GM18508 (cell line): Measurements from ENCODE around the gene HAO2.
"Not testable (repeated sequence)": the region's sequence is repeated elsewhere in the genome, so short reads cannot be mapped to it uniquely, and the experiment has no call there.

Source experiments
- ATAC-seq: cut with Tn5 transposase; IDR thresholded peaks from one replicate; pipeline ENCODE4 v1.9.1; 2021; ENCODE audit warnings: moderate number of reproducible peaks; ENCODE audit not compliant: insufficient read depth, unreplicated experiment

Gene HAO2

DNA sequence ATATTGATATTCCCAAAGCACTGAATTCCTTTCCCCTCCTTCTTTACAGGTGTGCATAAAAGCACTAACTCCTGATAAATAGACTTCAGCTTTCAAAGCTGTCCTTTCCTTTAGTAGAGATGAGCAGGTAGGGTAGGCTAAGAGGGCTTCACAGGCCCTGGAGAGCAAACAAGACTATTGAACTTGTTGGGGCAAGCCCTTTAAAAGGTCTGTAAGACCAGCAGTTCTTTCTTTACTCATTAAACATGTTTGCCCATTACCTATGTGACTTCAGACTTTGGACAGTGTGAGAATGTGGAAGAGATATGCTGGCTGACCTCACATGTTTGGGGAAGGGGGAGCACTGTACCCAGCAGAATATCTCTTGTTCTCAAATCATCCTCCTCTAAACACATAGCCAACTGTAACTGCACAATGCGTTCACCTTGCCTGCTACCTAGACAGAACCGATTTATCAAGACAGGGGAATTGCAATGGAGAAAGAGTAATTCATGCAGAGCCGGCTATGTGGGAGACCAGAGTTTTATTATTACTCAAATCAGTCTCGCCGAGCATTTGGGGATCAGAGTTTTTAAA, 27.1 kb upstream of the HAO2 start:
- no peak for ATAC-seq

- no peak for ATAC-seq
Measured at GRCh38 chr1:119345398-119345797, 23.2 kb upstream of the HAO2 start.

DNA sequence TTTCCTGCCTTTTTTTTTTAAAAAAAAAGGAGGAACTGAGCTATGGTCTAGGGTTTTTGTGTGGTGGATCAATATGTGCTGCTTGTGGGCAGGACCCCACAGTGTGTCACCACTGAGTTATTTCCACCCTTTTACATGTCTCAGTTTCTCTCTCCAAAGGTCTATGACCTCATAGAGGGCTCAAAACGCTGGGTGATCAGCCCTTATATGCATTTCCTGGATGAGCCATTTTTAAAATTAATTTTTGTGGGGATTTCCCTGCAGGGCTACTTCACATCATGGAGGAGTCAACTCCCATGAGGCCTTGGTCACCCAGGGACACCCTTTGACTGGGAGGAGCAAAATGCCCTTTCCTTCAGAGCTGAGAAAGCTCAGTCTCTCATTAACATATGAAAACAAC, 20.7 kb upstream of the HAO2 start:
- peak; percentile 76 for ATAC-seq

DNA sequence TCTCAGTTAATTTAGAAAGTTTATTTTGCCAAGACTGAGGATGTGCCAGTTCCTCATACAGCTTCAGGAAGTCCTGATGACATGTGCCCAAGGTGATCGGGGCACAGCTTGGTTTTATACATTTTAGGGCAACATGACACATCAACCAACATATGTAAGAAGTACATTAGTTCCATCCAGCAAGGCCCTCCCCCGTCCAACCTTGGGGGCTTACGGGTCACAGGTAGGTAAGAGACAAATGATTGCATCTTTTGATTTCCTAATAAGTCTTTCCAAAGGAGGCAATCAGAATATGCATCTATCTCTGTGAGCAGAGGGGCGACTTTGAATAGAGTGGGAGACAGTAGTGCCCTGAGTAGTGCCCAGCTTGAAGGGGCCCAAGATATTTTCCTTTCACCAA, 19.6 kb upstream of the HAO2 start:
- ATAC-seq: no peak

DNA sequence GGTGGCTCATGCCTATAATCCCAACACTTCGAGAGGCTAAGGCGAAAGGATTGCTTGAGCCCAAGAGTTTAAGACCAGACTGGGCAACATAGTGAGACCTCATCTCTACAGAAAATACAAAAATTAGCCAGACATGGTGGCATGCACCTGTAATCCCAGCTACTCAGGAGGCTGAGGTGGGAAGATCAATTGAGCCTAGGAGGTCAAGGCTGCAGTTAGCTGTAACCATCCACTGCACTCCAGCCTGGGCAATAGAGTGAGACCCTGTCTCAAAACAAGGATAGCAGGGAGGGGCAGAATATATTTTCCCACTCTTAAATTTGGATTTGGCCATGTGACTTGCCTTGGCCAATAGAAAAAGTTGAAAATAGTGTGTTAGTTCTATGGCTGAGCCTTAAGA, 17.7 kb upstream of the HAO2 start:
- ATAC-seq: not testable (repeated sequence)

- no peak for ATAC-seq
Measured at GRCh38 chr1:119351997-119352396, 16.6 kb upstream of the HAO2 start.

DNA sequence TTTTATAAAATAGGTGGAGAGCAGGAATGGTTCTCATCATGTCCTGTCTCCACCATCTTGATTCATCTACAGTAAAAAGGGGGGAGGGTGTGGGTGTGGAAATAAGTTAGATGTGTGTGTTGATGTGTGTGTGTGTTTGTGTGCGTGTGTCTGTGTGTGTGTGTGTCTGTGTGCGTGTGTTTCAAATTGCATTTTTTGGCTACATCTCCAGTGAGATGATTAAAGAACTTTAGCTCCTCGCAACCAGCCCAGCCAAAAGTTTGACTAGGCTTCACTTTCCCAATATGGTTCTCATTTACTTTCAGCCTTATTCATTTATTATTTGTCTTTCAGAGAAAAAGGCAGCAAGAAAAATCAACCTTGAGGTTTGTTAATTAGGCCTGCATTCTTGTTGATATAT, 14.7 kb upstream of the HAO2 start:
- ATAC-seq: no peak

DNA sequence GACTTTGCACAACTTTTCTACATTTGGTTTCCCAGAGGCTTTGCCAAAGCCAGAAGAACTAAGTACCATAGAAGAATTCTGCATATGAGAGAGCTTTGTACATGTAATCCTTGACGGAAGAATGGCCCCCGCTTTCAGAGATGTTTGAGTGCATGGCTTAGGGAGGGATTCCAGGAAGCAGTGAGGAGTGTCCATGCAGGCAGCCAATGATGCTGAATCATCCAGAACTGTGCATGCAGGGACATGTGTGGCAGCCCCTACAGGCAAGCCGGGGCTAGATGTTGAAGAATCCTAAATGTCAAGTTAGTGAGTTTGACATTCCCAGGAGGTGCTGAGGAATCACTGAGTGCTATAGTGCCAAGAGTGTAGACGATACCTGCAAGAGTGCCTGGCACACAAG, 9.9 kb upstream of the HAO2 start:
- no peak for ATAC-seq

DNA sequence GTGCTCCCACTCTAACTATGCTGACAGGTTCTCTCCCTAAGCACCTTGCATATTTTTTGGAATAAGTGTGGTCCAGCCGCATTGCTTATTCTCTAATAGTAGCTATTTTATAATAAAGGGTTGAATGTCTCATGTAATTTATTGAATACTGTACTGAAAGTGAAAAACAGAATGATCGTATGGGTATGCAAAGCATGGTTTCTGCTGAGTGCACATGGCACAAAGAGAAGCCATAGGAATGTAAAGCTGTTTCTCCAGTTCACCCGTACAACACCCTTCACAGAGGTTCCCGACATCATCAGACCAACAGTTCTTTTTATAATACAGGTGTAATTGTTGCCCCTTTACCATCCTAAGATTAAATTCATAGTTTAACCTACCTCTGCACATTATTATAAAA, 8.9 kb upstream of the HAO2 start:
- no peak for ATAC-seq

- ATAC-seq: no peak
Measured at GRCh38 chr1:119361205-119361604, 7.4 kb upstream of the HAO2 start.

DNA sequence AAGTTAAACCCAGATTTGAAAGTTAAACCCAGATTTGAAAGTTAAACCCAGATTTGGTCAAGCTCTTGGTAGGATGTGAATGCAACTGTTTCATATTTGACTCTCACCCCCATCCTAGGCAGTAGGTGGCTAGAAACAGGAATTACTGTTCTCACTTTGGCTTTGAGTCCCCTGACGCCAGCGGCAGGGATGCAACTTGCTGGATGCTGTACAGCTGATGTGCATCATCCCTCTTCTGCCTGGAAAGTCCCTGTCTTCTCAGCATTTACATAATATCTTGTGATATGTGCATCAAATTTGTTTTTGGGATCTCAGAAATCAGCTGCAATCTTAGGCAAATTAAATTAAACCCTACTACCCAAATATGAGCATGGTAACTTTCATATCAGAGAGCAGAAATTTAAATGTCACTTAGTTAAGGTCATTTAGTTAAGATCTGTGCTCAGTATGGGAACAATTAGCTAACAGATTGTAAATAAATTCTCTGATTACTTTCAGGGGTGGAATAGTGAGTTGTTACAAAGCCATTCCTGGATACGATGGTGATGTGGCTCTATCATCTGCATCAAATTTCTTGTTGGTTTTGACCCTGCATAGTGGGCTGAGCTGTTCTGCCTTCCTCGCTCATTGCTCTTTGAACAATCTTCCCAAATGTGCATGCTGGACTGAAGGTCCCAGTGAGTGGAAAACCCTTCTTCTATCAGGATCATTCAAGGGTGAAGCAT, 6.8 kb upstream of the HAO2 start:
- no peak for ATAC-seq

DNA sequence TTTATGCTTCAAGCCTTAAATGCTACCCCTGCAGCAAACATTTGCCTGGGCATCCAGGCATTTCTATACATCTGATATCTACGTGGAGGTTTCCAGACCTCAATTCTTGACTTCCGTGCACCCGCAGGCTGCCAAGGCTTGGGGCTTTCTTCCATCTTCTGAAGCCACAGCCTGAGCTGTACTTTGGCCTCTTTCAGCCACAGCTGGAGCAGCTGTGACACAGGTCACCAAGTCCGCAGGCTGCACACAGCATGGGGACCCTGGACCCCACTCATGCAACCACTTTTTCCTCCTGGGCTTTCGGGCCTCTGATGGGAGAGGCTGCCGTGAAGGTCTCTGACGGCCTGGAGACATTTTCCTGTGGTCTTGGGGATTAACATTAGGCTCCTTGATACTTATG, 5.4 kb upstream of the HAO2 start:
- ATAC-seq: no peak

GRCh38 chr1:119364640-119365039, 3.9 kb upstream of the HAO2 start:
- ATAC-seq: no peak

GRCh38 chr1:119366424-119366823, 2.2 kb upstream of the HAO2 start:
- ATAC-seq: peak; percentile 57

DNA sequence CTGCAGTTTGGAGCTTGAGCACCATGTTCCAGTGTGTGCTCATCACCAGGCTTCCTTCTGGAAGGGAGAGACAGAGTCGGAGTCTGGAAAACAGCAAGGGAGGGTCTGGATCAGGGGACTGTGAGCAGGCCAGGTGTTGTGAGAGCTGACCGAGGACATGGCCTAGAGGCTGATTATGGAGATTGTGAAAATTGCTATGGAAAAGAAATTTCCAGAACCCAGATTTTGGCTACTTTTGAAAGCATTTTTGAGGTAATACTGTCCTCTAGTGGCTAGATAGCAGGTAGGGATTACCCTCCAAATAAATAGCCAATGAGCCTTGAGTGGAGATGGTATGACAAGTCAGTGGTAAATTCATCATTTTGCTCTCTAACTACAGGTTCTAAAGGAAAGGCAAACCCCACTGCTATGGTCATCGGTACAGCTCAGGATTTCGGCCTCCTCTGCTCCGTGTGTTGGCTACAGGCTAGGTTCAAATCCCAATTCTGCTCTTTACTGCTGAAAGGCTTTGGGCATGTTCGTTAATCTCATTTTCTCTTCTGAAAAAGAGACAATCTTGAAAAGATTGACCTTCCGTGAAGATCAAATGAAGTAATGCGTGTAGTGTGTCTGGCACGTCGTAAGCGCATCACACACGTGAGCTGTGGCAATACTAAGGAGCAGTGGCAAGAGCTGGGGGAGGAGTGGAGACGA, 1.0 kb upstream of the HAO2 start:
- ATAC-seq: no peak

- no peak for ATAC-seq
Measured at GRCh38 chr1:119370748-119371147, 2.2 kb downstream of the HAO2 start.

DNA sequence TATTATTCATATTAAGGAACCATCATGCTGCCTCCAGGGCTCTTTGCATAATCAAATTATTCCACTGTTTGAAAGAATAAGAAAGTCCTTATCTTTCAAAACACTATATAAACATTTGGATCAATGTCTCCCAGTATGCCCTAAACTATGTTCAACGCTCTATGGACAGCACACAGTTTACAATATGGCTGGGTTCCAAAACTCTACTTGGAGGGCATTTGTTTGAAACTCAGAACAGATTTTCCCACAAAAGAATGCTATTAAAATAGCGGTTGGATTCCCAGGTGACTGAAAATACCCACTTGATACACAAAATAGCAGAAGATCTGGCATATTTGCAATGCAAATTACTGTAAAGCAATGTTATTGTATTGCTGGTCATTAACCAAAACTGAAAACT, 3.2 kb downstream of the HAO2 start:
- ATAC-seq: no peak

GRCh38 chr1:119372503-119373086, 4.0 kb downstream of the HAO2 start:
- no peak for ATAC-seq

DNA sequence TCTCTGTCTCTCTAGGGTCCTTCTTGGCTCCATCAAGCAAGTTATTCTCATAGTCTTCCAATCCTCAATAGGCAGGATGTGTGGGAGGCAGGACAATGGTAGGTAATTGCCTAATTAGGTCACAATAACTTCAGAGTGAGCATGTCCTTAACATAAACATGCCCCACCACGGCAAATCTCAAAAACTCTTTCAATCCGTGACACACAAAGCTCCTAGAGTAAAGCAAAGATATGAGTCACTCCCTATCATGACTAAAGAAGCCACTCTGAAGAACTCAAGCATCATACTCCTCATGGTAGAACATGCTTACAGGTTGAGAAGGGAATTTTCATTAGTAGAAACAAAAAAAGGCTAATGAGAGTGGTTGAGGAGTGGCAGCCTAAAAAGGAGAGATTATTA, 4.9 kb downstream of the HAO2 start:
- no peak for ATAC-seq

- ATAC-seq: no peak
Measured at GRCh38 chr1:119374208-119374874, 5.8 kb downstream of the HAO2 start.

- ATAC-seq: no peak
Measured at GRCh38 chr1:119375366-119375765, 6.8 kb downstream of the HAO2 start.
